K562 (cell line): ENCODE results near the gene CSAD. TPM values are rescaled to one million over a fixed set of nuclear protein-coding genes. Genes with fewer than 3 reads are reported as not detected.

Experiments
- ATAC-seq: fragments of 200-7000 bp; cut with Tn5 transposase; 3 replicates; pipeline ENCODE4 v1.9.1; 2020; ENCODE audit warnings: moderate library complexity
- BruUV-seq: library from RNA; stranded (reverse); fragments of 400-500 nt; replicated peaks from 2 replicates; lab custom pipeline; 2021; lab: Mats Ljungman, UMichigan
- CTCF ChIA-PET: fragments of 300-600 bp; formaldehyde crosslinking; extraction: SDS; loops from one replicate; lab custom pipeline; 2021; ENCODE audit warnings: low intra/inter-chr PET ratio; lab: Yijun Ruan, JAX
- POLR2A ChIA-PET: fragments of 300-600, 350-650 bp; sonication (Branson Sonifier 250); formaldehyde crosslinking; extraction: SDS; loops from one replicate; lab custom pipeline; 2021; ENCODE audit warnings: antibody characterized with exemption, inconsistent platforms; lab: Yijun Ruan, JAX
- DNase-seq, 4 experiments: peaks; one replicate each; pipeline versions ENCODE4 v3.0.0 to v3.0.0-alpha.2; 2011 to 2018; ENCODE audit warnings: low spot score in 3 of 4, mixed read lengths in 3 of 4; ENCODE audit errors: extremely low read depth in 1 of 4
- FAIRE-seq: peaks from 2 replicates; lab custom pipeline; 2011; peaks lifted over from hg19 to GRCh38; lab: Jason Lieb, UNC
- H2AFZ ChIP-seq: 2 replicates; pipeline ENCODE4 v1.6.0; 2011; ENCODE audit warnings: low read depth, low read length, control low read depth, inconsistent platforms
- H3K27ac ChIP-seq: fragments of 200-600 bp; 3 replicates; pipeline ENCODE4 v1.8.0; 2011; ENCODE audit warnings: low read depth, mild to moderate bottlenecking, control low read depth, inconsistent platforms, low read length, moderate library complexity, mixed read lengths; ENCODE audit errors: extremely low read depth
- H3K27me3 ChIP-seq, 2 experiments: fragments of 300-600 bp in 1 of 2; 2 replicates in 1 of 2; 3 replicates in 1 of 2; pipeline versions ENCODE4 v1.6.0 to v1.8.0; 2011; ENCODE audit warnings: inconsistent platforms in 2 of 2, low read length in 2 of 2, mild to moderate bottlenecking in 1 of 2, mixed read lengths in 1 of 2, moderate library complexity in 1 of 2; ENCODE audit not compliant: control insufficient read depth in 2 of 2, insufficient read depth in 2 of 2
- H3K36me3 ChIP-seq: fragments of 300-600 bp; 3 replicates; pipeline ENCODE4 v1.8.0; 2011; ENCODE audit warnings: mild to moderate bottlenecking, low read length, inconsistent platforms; ENCODE audit not compliant: control insufficient read depth, insufficient read depth
- H3K4me1 ChIP-seq, 2 experiments: fragments of 200-600 bp in 1 of 2; replicated peaks in 1 of 2; 2 replicates in 1 of 2; 3 replicates in 1 of 2; pipeline versions ENCODE4 v1.5.1 to v1.8.0; 2011; ENCODE audit warnings: inconsistent platforms in 2 of 2, low read length in 2 of 2, mild to moderate bottlenecking in 1 of 2, mixed read lengths in 1 of 2, moderate library complexity in 1 of 2; ENCODE audit not compliant: control insufficient read depth in 2 of 2, insufficient read depth in 2 of 2
- H3K4me2 ChIP-seq: 2 replicates; pipeline ENCODE4 v1.6.1; 2011; ENCODE audit warnings: low read length, control low read depth, inconsistent platforms, mixed read lengths; ENCODE audit not compliant: insufficient read depth
- H3K4me3 ChIP-seq: fragments of 200-600 bp; sonication (generic), shearing (Covaris generic); 2 replicates; pipeline ENCODE4 v1.5.1; 2016; ENCODE audit warnings: control low read depth, inconsistent platforms
- H3K79me2 ChIP-seq: fragments of 200-600 bp; 3 replicates; pipeline ENCODE4 v1.8.0; 2011; ENCODE audit warnings: low read length, inconsistent platforms; ENCODE audit not compliant: control insufficient read depth, insufficient read depth
- H3K9ac ChIP-seq, 2 experiments: 2 replicates each; pipeline versions ENCODE4 v1.6.0 to v1.6.1; 2011; ENCODE audit warnings: low read depth in 2 of 2, low read length in 2 of 2, control low read depth in 1 of 2, inconsistent platforms in 1 of 2, mild to moderate bottlenecking in 1 of 2, mixed read lengths in 1 of 2; ENCODE audit not compliant: insufficient read depth in 1 of 2
- H3K9me1 ChIP-seq: one replicate; pipeline ENCODE4 v1.6.0; 2011; ENCODE audit warnings: inconsistent platforms, mild to moderate bottlenecking, low read length, moderate library complexity; ENCODE audit not compliant: control insufficient read depth, insufficient read depth
- H3K9me3 ChIP-seq: replicated peaks from 2 replicates; pipeline ENCODE4 v1.5.1; 2011; ENCODE audit warnings: low read depth, low read length, inconsistent platforms; ENCODE audit not compliant: control insufficient read depth, insufficient read depth
- H4K20me1 ChIP-seq: replicated peaks from 2 replicates; pipeline ENCODE4 v1.6.1; 2011; ENCODE audit warnings: low read length, inconsistent platforms, mixed read lengths; ENCODE audit not compliant: control insufficient read depth, insufficient read depth
- NCOA2 ChIP-seq, 2 experiments: fragments of 450-650 bp; IDR thresholded peaks; 2 replicates each; pipeline ENCODE4 v1.6.1; 2018; ENCODE audit warnings: mild to moderate bottlenecking in 2 of 2, moderate library complexity in 1 of 2; ENCODE audit not compliant: partially characterized antibody in 2 of 2
- RBM34 ChIP-seq: fragments of 200-400 bp; formaldehyde crosslinking; IDR thresholded peaks from 2 replicates; pipeline ENCODE4 v1.6.1; 2018; ENCODE audit warnings: low read length, borderline replicate concordance; ENCODE audit not compliant: insufficient read depth
- ZNF146 ChIP-seq: IDR thresholded peaks from one replicate; pipeline ENCODE4 v1.6.1; 2018; ENCODE audit warnings: missing compliant biosample characterization; ENCODE audit not compliant: unreplicated experiment
- WGBS: fragments of 100-300 bp; shearing (Covaris generic); methylation state at CpG from one replicate; pipeline ENCODE4 v1.1.6; 2016; ENCODE audit warnings: low coverage, mixed read lengths; ENCODE audit not compliant: insufficient coverage; ENCODE audit errors: missing lambda C conversion rate; 5-methylcytosine and 5-hydroxymethylcytosine counted together
- in situ Hi-C: fragments of 300-500 bp; cut with MboI; formaldehyde crosslinking; loops from 4 replicates; pipeline ENCODE4 v1.15.0; 2018; ENCODE audit warnings: inconsistent platforms, mixed read lengths
- intact Hi-C: fragments of 100-400 bp; cut with micrococcal nuclease; formaldehyde crosslinking; loops from 2 replicates; pipeline ENCODE4 v1.14.2; 2022
- polyA plus RNA-seq, 8 experiments: library from polyadenylated mRNA; depleted of rRNA in 4 of 8; stranded (reverse) in 5 of 8; unstranded in 3 of 8; fragments of >200 nt; fragmentation: Nextera tagmentation in 2 of 8; fragmentation: Illumina TruSeq in 1 of 8; extraction: Ambion mirVana in 2 of 8; extraction: Trizol in 1 of 8; gene quantifications; 2 replicates each; pipeline versions ENCODE4 v1.2.1 to v1.2.3, GENCODE V29; 2011 to 2014; ENCODE audit warnings: inconsistent platforms in 1 of 8, missing spikeins in 1 of 8
- total RNA-seq, 7 experiments: library from RNA; depleted of rRNA in 6 of 7; stranded (reverse); fragments of >200 nt in 6 of 7; fragmentation: Illumina TruSeq in 2 of 7; extraction: Trizol in 2 of 7; gene quantifications; 2 replicates each; pipeline versions ENCODE4 v1.2.1 to v1.2.3, GENCODE V29; 2011 to 2021; ENCODE audit warnings: low replicate concordance in 1 of 7
- TF ChIP-seq, protein P1 (sequence below): fragments of 450-650 bp; formaldehyde crosslinking; IDR thresholded peaks from 2 replicates; pipeline ENCODE4 v1.4.0; 2022; ENCODE audit warnings: missing genetic modification characterization

CSAD gene
- total and polyA plus RNA-seq, 9 of the 15 experiments (the other 6 are each of a cell fraction or from before 2014, with no cell fraction given), result 1.8 to 19.6 (median 8.1) TPM

DNA sequence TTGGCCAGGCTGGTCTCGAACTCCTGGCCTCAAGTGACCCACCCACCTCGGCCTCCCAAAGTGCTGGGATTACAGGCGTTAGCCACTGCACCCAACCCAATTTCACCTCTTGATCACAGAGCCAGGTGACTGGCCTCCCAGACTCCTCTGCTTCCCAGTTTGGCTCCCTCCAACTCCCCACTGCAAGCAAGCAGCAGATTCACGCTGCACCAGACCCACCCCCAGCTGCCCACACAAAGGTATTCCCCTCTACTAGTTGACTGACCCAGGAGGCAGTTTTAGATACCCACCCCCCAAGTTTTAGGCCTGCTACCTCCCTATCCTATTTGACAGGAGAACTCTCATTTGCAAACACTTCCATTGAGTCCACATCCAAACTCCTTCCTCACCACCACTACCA, 46.1 kb upstream of the CSAD start:
- BruUV-seq, result no TSS peak
- H2AFZ ChIP-seq, result no peak overlapping the region
- H3K9ac ChIP-seq, result no peak overlapping the region
- H3K4me1 ChIP-seq, result peaks cover 31 to 42% of the 10 kb centered on the region in 2 experiments
- CTCF ChIA-PET, result no interaction called here
- DNase-seq (no peak), ATAC-seq (no peak), FAIRE-seq (no peak)
- no peaks in the 10 kb centered on the region for H3K79me2 ChIP-seq
- POLR2A ChIA-PET, result no interaction called here
- no peaks in the 10 kb centered on the region; the same call in 1 of the 2 replicates for H4K20me1 ChIP-seq
- intact Hi-C loops, result no loop called here
- H3K27me3 ChIP-seq, result no peaks in the 10 kb centered on the region
- H3K27ac ChIP-seq, result no peak overlapping the region
- H3K4me2 ChIP-seq, result no peak overlapping the region
- in situ Hi-C loops, result no loop called here
- H3K9me1 ChIP-seq, result no peaks in the 10 kb centered on the region
- no peak for TF ChIP-seq RBM34
- TF ChIP-seq ZNF146 (CRISPR knock-in tag), result no peak
- TF ChIP-seq NCOA2 (IDR thresholded peaks at IDR 0.05; ENCODE audit: partially characterized antibody in 2 of 2), result no peak
- TF ChIP-seq, protein P1, sequence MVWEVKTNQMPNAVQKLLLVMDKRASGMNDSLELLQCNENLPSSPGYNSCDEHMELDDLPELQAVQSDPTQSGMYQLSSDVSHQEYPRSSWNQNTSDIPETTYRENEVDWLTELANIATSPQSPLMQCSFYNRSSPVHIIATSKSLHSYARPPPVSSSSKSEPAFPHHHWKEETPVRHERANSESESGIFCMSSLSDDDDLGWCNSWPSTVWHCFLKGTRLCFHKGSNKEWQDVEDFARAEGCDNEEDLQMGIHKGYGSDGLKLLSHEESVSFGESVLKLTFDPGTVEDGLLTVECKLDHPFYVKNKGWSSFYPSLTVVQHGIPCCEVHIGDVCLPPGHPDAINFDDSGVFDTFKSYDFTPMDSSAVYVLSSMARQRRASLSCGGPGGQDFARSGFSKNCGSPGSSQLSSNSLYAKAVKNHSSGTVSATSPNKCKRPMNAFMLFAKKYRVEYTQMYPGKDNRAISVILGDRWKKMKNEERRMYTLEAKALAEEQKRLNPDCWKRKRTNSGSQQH (CRISPR knock-in tag), result no peak
- no peaks in the 10 kb centered on the region for H3K36me3 ChIP-seq
- WGBS, result 35% methylated on average over 4 of the region's 4 CpGs
- H3K9me3 ChIP-seq, result no peaks in the 10 kb centered on the region
- H3K4me3 ChIP-seq, result no peak overlapping the region
